ENCODE data around the gene ZNF610. TPM values are rescaled to one million over a fixed set of nuclear protein-coding genes. Genes with fewer than 3 reads are reported as not detected.

ZNF610 gene
- total RNA-seq, 1 experiment from 2014 or later = not detected

GRCh38 chr19:52410276-52410675 lies 74.2 kb downstream of the ZNF610 start:
- H3K4me1 ChIP-seq (ENCODE audit: control insufficient read depth, insufficient read depth, low read length) = no peaks in the 10 kb centered on the region
- intact Hi-C loops (cut with micrococcal nuclease; ENCODE audit: unreplicated experiment) = no loop called here
- ChIA-PET CTCF (no interaction called here), POLR2A (no interaction called here)
- H3K4me3 ChIP-seq (ENCODE audit: low read depth in 2 of 2, low read length in 2 of 2) = no peak overlapping the region
- no peaks in the 10 kb centered on the region for H3K27me3 ChIP-seq (ENCODE audit: control insufficient read depth, insufficient read depth, low read length)
- no peaks in the 10 kb centered on the region for H3K36me3 ChIP-seq (ENCODE audit: control insufficient read depth, insufficient read depth, low read length)
- H3K9me3 ChIP-seq (ENCODE audit: control insufficient read depth, insufficient read depth, low read depth, low read length) = peaks cover 16% of the 10 kb centered on the region; the same call in 1 of the 2 replicates
- in situ Hi-C loops (cut with HindIII; ENCODE audit: low pct_unique_long_range_greater_than_20kb, low sequenced_read_pairs) = no loop called here
- BruUV-seq (replicated peaks) = no TSS peak
- ATAC-seq (no peak), DNase-seq (ENCODE audit: low read depth, low spot score) (no peak)
- no peak overlapping the region for H3K27ac ChIP-seq (ENCODE audit: low read length)
- TF ChIP-seq SIN3A (IDR thresholded peaks at IDR 0.05; ENCODE audit: borderline replicate concordance, insufficient read depth, low read depth, low read length) (no peak), REST (IDR thresholded peaks at IDR 0.05; ENCODE audit: insufficient read depth in 1 of 2, low read depth in 2 of 2, low read length in 1 of 2) (no peak), POLR2AphosphoS5 (IDR thresholded peaks at IDR 0.05; ENCODE audit: low read depth, low read length) (no peak), CTCF (IDR thresholded peaks at IDR 0.05) (no peak), TCF7L2 (IDR thresholded peaks at IDR 0.05; ENCODE audit: low read depth, low read length) (no peak)

GRCh38 chr19:52415711-52416110 lies 79.7 kb downstream of the ZNF610 start:
- CTCF ChIA-PET = no interaction called here
- DNase-seq (ENCODE audit: low read depth, low spot score) = no peak
- no TSS peak for BruUV-seq (replicated peaks)
- Histone ChIP-seq H3K4me1 (ENCODE audit: control insufficient read depth, insufficient read depth, low read length) (no peaks in the 10 kb centered on the region), H3K9me3 (ENCODE audit: control insufficient read depth, insufficient read depth, low read depth, low read length) (peaks cover 20% of the 10 kb centered on the region; the same call in 1 of the 2 replicates), H3K27me3 (ENCODE audit: control insufficient read depth, insufficient read depth, low read length) (no peaks in the 10 kb centered on the region), H3K27ac (ENCODE audit: low read length) (no peak overlapping the region), H3K36me3 (ENCODE audit: control insufficient read depth, insufficient read depth, low read length) (no peaks in the 10 kb centered on the region), H3K4me3 (ENCODE audit: low read depth in 2 of 2, low read length in 2 of 2) (no peak overlapping the region)
- ATAC-seq = no peak
- intact Hi-C loops (cut with micrococcal nuclease; ENCODE audit: unreplicated experiment) (no loop called here), in situ Hi-C loops (cut with HindIII; ENCODE audit: low pct_unique_long_range_greater_than_20kb, low sequenced_read_pairs) (no loop called here)
- POLR2A ChIA-PET = no interaction called here
- no peak for TF ChIP-seq POLR2AphosphoS5 (IDR thresholded peaks at IDR 0.05; ENCODE audit: low read depth, low read length)
- TF ChIP-seq CTCF (IDR thresholded peaks at IDR 0.05) = no peak
- TF ChIP-seq REST (IDR thresholded peaks at IDR 0.05; ENCODE audit: insufficient read depth in 1 of 2, low read depth in 2 of 2, low read length in 1 of 2) = no peak
- no peak for TF ChIP-seq TCF7L2 (IDR thresholded peaks at IDR 0.05; ENCODE audit: low read depth, low read length)
- no peak for TF ChIP-seq SIN3A (IDR thresholded peaks at IDR 0.05; ENCODE audit: borderline replicate concordance, insufficient read depth, low read depth, low read length)

Other genes starting within 250 kb of the ZNF610 start
- gene ZNF841, start 240.5 kb upstream of the ZNF610 start, total RNA-seq (2021; ENCODE audit: unreplicated experiment) = 10.8 TPM
- 5.3 TPM for gene ZNF616, start 196.3 kb upstream of the ZNF610 start, total RNA-seq (2021; ENCODE audit: unreplicated experiment)
- gene ZNF836, start 164.6 kb upstream of the ZNF610 start, total RNA-seq (2021; ENCODE audit: unreplicated experiment) = 6.3 TPM
- 146 TPM for gene PPP2R1A, start 146.2 kb upstream of the ZNF610 start, total RNA-seq (2021; ENCODE audit: unreplicated experiment)
- gene ZNF766, start 66.7 kb upstream of the ZNF610 start, total RNA-seq (2021; ENCODE audit: unreplicated experiment) = 13.9 TPM
- gene ZNF480, start 39.1 kb upstream of the ZNF610 start, total RNA-seq (2021; ENCODE audit: unreplicated experiment) = 11.5 TPM
- gene ZNF880, start 33.7 kb downstream of the ZNF610 start, total RNA-seq (2021; ENCODE audit: unreplicated experiment) = 10.9 TPM
- 9.3 TPM for gene ZNF528, start 61.6 kb downstream of the ZNF610 start, total RNA-seq (2021; ENCODE audit: unreplicated experiment)
- not detected for gene ZNF534, start 92.9 kb downstream of the ZNF610 start, total RNA-seq (2021; ENCODE audit: unreplicated experiment)
- gene ZNF578, start 117.3 kb downstream of the ZNF610 start, total RNA-seq (2021; ENCODE audit: unreplicated experiment) = not detected
- gene ZNF808, start 191.4 kb downstream of the ZNF610 start, total RNA-seq (2021; ENCODE audit: unreplicated experiment) = 19.1 TPM
- gene ZNF701, start 234.0 kb downstream of the ZNF610 start, total RNA-seq (2021; ENCODE audit: unreplicated experiment) = 16.4 TPM

Data from Panc1 (cell line).